GM12801 (cell line): ENCODE results near the gene DLG2.

Source experiments
- CTCF ChIP-seq: IDR thresholded peaks from one replicate; pipeline ENCODE4 v1.5.1; 2011; ENCODE audit warnings: control low read depth; ENCODE audit not compliant: insufficient read length; ENCODE audit errors: extremely low read depth

Gene DLG2

GRCh38 chr11:84355911-84356310 is 1271.2 kb downstream of the DLG2 start:
- no peak for TF ChIP-seq CTCF

- TF ChIP-seq CTCF, result no peak
Observed at GRCh38 chr11:84345597-84345996, 1281.5 kb downstream of the DLG2 start.

GRCh38 chr11:84345027-84345426 is 1282.1 kb downstream of the DLG2 start:
- no peak for TF ChIP-seq CTCF

- TF ChIP-seq CTCF, result no peak
Observed at GRCh38 chr11:84339796-84340195, 1287.3 kb downstream of the DLG2 start.

GRCh38 chr11:84333221-84333620 is 1293.9 kb downstream of the DLG2 start:
- no peak for TF ChIP-seq CTCF

GRCh38 chr11:84322211-84322610 is 1304.9 kb downstream of the DLG2 start:
- TF ChIP-seq CTCF, result no peak

- no peak for TF ChIP-seq CTCF
Observed at GRCh38 chr11:84319863-84320262, 1307.3 kb downstream of the DLG2 start.
